Naive thymus-derived CD4-positive, alpha-beta T cell (primary cell): ENCODE measurements around the gene ZFP57. TPM values are rescaled to one million over a fixed set of nuclear protein-coding genes. Genes with fewer than 3 reads are reported as not detected.

Experiments used
- ATAC-seq: fragments of 150-1000 bp; cut with Tn5 transposase; 2 replicates; pipeline ENCODE4 v1.10.0; 2021; ENCODE audit warnings: mild to moderate bottlenecking, moderate library complexity
- CTCF ChIA-PET: fragments of 350-600 bp; sonication (Branson Sonifier 250); formaldehyde crosslinking; loops from one replicate; lab custom pipeline; 2021; ENCODE audit warnings: antibody characterized with exemption; lab: Charles Lee
- POLR2A ChIA-PET: fragments of 350-600 bp; sonication (Branson Sonifier 250); formaldehyde crosslinking; loops from one replicate; lab custom pipeline; 2021; ENCODE audit warnings: antibody characterized with exemption, inconsistent platforms; lab: Charles Lee
- DNase-seq, 9 donors: peaks; one replicate each; pipeline versions ENCODE4 v3.0.0 to v3.0.0-alpha.2; 2020 to 2022; ENCODE audit warnings: mixed read lengths in 1 of 9
- H3K27ac ChIP-seq: one replicate; pipeline ENCODE4 v1.7.0; 2013; ENCODE audit warnings: mild to moderate bottlenecking, low read depth, low read length, moderate library complexity
- H3K27me3 ChIP-seq, 2 donors: one replicate each; pipeline ENCODE4 v1.7.0; 2013; ENCODE audit warnings: low read length in 2 of 2, mild to moderate bottlenecking in 2 of 2, moderate library complexity in 2 of 2; ENCODE audit not compliant: control insufficient read depth in 2 of 2, insufficient read depth in 2 of 2
- H3K36me3 ChIP-seq, 3 experiments: 1 replicate in 2 of 3; 2 replicates in 1 of 3; pipeline ENCODE4 v1.7.0; 2013; ENCODE audit warnings: low read length in 3 of 3, mild to moderate bottlenecking in 3 of 3, moderate library complexity in 1 of 3; ENCODE audit not compliant: insufficient read depth in 3 of 3, control insufficient read depth in 2 of 3
- H3K4me1 ChIP-seq, 2 donors: one replicate each; pipeline ENCODE4 v1.7.0; 2013; ENCODE audit warnings: low read length in 2 of 2, mild to moderate bottlenecking in 2 of 2, moderate library complexity in 1 of 2; ENCODE audit not compliant: control insufficient read depth in 2 of 2, insufficient read depth in 2 of 2
- H3K4me3 ChIP-seq: 2 replicates; pipeline ENCODE4 v1.7.0; 2013; ENCODE audit warnings: mild to moderate bottlenecking, low read length
- H3K9me3 ChIP-seq, 3 experiments: 1 replicate in 2 of 3; 2 replicates in 1 of 3; pipeline ENCODE4 v1.7.0; 2013; ENCODE audit warnings: low read length in 3 of 3; ENCODE audit not compliant: control insufficient read depth in 2 of 3
- H3K27ac Mint-ChIP-seq, 9 donors: one replicate each; pipeline ENCODE4 v1.8.0; 2020 to 2022; ENCODE audit warnings: mixed read lengths in 9 of 9, mild to moderate bottlenecking in 8 of 9, moderate library complexity in 5 of 9, inconsistent platforms in 2 of 9
- H3K27me3 Mint-ChIP-seq, 5 donors: one replicate each; pipeline ENCODE4 v1.8.0; 2021 to 2022; ENCODE audit warnings: mixed read lengths in 5 of 5, mild to moderate bottlenecking in 1 of 5
- H3K36me3 Mint-ChIP-seq, 5 donors: one replicate each; pipeline ENCODE4 v1.8.0; 2020 to 2022; ENCODE audit warnings: mixed read lengths in 5 of 5, mild to moderate bottlenecking in 3 of 5, inconsistent platforms in 1 of 5
- H3K4me1 Mint-ChIP-seq, 7 donors: one replicate each; pipeline ENCODE4 v1.8.0; 2020 to 2022; ENCODE audit warnings: mixed read lengths in 7 of 7, mild to moderate bottlenecking in 3 of 7, inconsistent platforms in 1 of 7
- H3K4me3 Mint-ChIP-seq, 10 donors: one replicate each; pipeline ENCODE4 v1.8.0; 2020 to 2022; ENCODE audit warnings: mild to moderate bottlenecking in 10 of 10, mixed read lengths in 10 of 10, moderate library complexity in 6 of 10, inconsistent platforms in 2 of 10
- H3K9me3 Mint-ChIP-seq, 11 donors: one replicate each; pipeline ENCODE4 v1.8.0; 2020 to 2022; ENCODE audit warnings: mixed read lengths in 11 of 11, mild to moderate bottlenecking in 4 of 11, inconsistent platforms in 1 of 11, moderate library complexity in 1 of 11
- intact Hi-C, 2 donors: fragments of 100-400 bp; cut with micrococcal nuclease; formaldehyde crosslinking; loops; one replicate each; pipeline ENCODE4 v1.15.1; 2023
- polyA plus RNA-seq, 2 donors: library from polyadenylated mRNA; unstranded; fragments of 300-500 nt; fragmentation: Illumina TruSeq; gene quantifications; one replicate each; pipeline ENCODE4 v1.2.3, GENCODE V29; 2021
- total RNA-seq, 6 experiments: library from RNA in 5 of 6; stranded (reverse) in 5 of 6; gene quantifications; 1 replicate in 5 of 6; 2 replicates in 1 of 6; pipeline ENCODE4 v1.2.3 and lab custom pipeline; 2021 to 2026

Gene ZFP57
- total and polyA plus RNA-seq, 7 experiments from 2014 or later, result 1.7 to 3.3 (median 2.3) TPM; not detected in 4

DNA sequence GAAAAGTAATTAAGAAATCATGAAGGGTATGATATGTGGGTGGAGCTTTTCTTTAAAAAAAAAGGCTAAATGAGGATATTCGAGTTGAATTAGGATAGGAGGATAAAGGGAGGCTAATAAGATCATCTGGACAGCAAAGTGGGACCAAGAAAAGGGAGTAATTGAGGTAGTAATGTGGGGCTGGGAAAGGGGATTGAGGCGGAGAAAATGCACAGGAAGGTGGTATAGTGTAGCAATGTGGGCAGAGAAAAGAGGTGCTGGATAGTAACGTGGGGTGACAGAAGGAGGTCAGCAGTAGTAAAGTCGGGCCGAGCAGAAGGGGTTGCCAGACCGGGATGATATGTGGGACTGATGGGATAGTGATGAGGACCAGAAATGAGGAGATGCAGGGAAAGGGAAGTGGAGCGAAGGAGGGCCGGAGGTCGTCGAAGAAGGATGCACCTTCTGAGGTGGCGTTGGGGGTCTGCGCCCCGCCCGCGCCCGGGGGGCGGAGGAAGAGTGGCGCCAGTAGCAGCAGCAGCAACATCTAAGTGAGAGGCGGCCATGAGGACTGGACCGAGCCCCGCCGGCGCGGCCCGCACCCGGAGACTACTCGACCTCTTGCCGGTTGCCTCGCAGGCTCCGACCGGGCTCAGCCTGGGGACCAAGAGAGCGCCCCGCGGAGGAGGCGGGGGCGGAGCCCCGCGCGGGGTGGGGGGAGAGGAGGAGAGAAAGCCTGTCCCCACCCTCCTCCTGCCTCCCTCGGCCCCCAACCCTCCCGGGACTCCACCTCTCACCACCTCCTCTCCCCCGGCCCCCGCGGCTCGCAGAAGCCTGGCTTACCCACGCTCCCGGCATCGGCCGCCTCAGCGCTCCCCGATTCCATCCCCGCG, 48.9 kb downstream of the ZFP57 start:
- Histone ChIP-seq H3K27ac (peak overlapping the region; percentile 77), H3K36me3 (peaks cover 0 to 12% (median 0%) of the 10 kb centered on the region in 3 experiments), H3K4me1 (peaks cover 27 to 29% of the 10 kb centered on the region in 2 donors), H3K27me3 (no peaks in the 10 kb centered on the region), H3K9me3 (no peaks in the 10 kb centered on the region), H3K4me3 (peak overlapping the region; percentile 51)
- Mint-ChIP-seq H3K4me3 (peak overlapping the region; percentile 77 to 98 (median 91)), H3K27me3 (peaks cover 0 to 62% (median 0%) of the 10 kb centered on the region in 5 donors), H3K27ac (peak overlapping the region; percentile 7 to 88 (median 77)), H3K4me1 (peaks cover 39 to 59% (median 55%) of the 10 kb centered on the region in 7 donors), H3K9me3 (peaks cover 0 to 6% (median 0%) of the 10 kb centered on the region in 11 donors), H3K36me3 (peaks cover 0 to 14% (median 0%) of the 10 kb centered on the region in 5 donors)
- peak; percentile 40 to 74 (median 59) for DNase-seq
- ChIA-PET POLR2A (interaction anchor here (0.6 to 2.6 kb wide), 5 partner anchors 10 to 1491 kb away, joined by 3 to 28 read pairs (median 6); no protein-coding TSS in a partner anchor), CTCF (interaction anchor here (1.5 to 3.6 kb wide), 5 partner anchors 10 to 21 kb away, joined by 9 to 16 read pairs (median 11); no protein-coding TSS in a partner anchor)
- intact Hi-C loops, result loop anchor here in 1 of 2 donors (5.0 kb wide), 1 partner anchor 120 kb away; no protein-coding TSS in a partner anchor
- peak; percentile 69 for ATAC-seq

- Histone ChIP-seq H3K27ac (no peak overlapping the region), H3K36me3 (peaks cover 0 to 12% (median 0%) of the 10 kb centered on the region in 3 experiments), H3K4me3 (peak overlapping the region; percentile 51), H3K27me3 (no peaks in the 10 kb centered on the region), H3K4me1 (peaks cover 27 to 29% of the 10 kb centered on the region in 2 donors), H3K9me3 (no peaks in the 10 kb centered on the region)
- ATAC-seq (no peak), DNase-seq (no peak)
- Mint-ChIP-seq H3K27ac (peak overlapping the region in 8 of 9 donors; percentile 51 to 88 (median 78)), H3K27me3 (peaks cover 0 to 63% (median 0%) of the 10 kb centered on the region in 5 donors), H3K4me1 (peaks cover 45 to 64% (median 60%) of the 10 kb centered on the region in 7 donors), H3K36me3 (peaks cover 0 to 14% (median 0%) of the 10 kb centered on the region in 5 donors), H3K9me3 (peaks cover 0 to 6% (median 0%) of the 10 kb centered on the region in 11 donors), H3K4me3 (peak overlapping the region; percentile 77 to 98 (median 91))
- intact Hi-C loops, result loop anchor here in 1 of 2 donors (5.0 kb wide), 1 partner anchor 121 kb away; no protein-coding TSS in a partner anchor
- ChIA-PET POLR2A (interaction anchor here (0.6 to 2.6 kb wide), 6 partner anchors 11 to 1491 kb away, joined by 3 to 28 read pairs (median 4); no protein-coding TSS in a partner anchor), CTCF (interaction anchor here (2.4 to 2.8 kb wide), 3 partner anchors 11 to 22 kb away, joined by 11 to 13 read pairs (median 11); no protein-coding TSS in a partner anchor)
Measured at GRCh38 chr6:29631209-29631810, 49.6 kb downstream of the ZFP57 start.

DNA sequence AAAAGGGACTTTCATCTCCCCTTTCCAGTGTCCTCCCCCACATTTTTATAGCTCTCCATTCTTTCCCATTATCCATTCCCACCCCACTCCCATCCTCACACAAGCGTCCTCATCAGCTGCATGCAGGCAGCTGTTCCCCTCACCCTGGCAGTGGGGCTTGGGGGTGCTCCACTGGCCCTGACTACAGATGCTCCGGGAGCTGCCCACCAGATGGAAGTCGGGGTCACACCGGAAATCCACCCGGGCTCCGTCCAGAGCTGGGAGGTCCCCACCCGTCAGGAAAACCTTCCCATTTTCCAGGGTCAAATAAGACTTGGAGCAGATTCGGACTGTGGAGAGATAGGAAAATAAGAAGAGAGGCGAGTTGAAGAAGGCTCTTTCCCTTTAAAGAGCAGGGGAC, 50.6 kb downstream of the ZFP57 start:
- intact Hi-C loops, result loop anchor here in 1 of 2 donors (5.0 kb wide), 1 partner anchor 122 kb away; no protein-coding TSS in a partner anchor
- Histone ChIP-seq H3K36me3 (peaks cover 0 to 12% (median 0%) of the 10 kb centered on the region in 3 experiments), H3K4me3 (no peak overlapping the region), H3K9me3 (no peaks in the 10 kb centered on the region), H3K27ac (no peak overlapping the region), H3K4me1 (peaks cover 27 to 29% of the 10 kb centered on the region in 2 donors), H3K27me3 (no peaks in the 10 kb centered on the region)
- Mint-ChIP-seq H3K27me3 (peaks cover 0 to 66% (median 0%) of the 10 kb centered on the region in 5 donors), H3K4me1 (peaks cover 47 to 64% (median 59%) of the 10 kb centered on the region in 7 donors), H3K36me3 (peaks cover 0 to 14% (median 0%) of the 10 kb centered on the region in 5 donors), H3K9me3 (peaks cover 0 to 6% (median 0%) of the 10 kb centered on the region in 11 donors), H3K27ac (peak overlapping the region in 1 of 9 donors; percentile 51), H3K4me3 (peak overlapping the region in 6 of 10 donors; percentile 5 to 98 (median 83))
- DNase-seq, result no peak
- ChIA-PET CTCF (interaction anchor here (0.9 to 2.8 kb wide), 4 partner anchors 12 to 24 kb away, joined by 3 to 13 read pairs (median 11); no protein-coding TSS in a partner anchor), POLR2A (interaction anchor here (0.7 to 4.9 kb wide), 3 partner anchors 20 to 24 kb away, joined by 3 to 20 read pairs (median 4); no protein-coding TSS in a partner anchor)
- ATAC-seq, result no peak

DNA sequence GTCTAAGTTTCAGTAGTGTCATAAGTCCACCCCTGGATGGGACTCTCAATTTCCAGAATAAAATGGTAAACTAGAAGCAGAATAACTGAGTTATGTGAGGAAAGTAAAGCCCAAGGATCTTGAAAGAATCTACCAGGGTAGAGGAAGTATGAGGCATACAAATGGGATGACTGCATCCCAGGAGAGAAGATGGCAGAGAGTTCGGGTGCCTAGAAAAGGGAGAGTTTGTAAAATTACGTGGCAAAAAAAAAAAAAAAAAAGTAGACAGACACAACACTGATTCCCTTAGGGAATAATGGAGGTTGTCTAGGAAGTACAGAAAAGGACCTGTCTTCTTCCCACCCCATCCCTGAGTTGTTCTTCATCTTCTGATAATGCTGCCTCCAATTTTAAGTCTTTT, 51.4 kb downstream of the ZFP57 start:
- no peaks in the 10 kb centered on the region for H3K27me3 ChIP-seq
- H3K36me3 ChIP-seq, result peaks cover 0 to 12% (median 0%) of the 10 kb centered on the region in 3 experiments
- H3K4me1 ChIP-seq, result peaks cover 27 to 29% of the 10 kb centered on the region in 2 donors
- Mint-ChIP-seq H3K36me3 (peaks cover 0 to 14% (median 0%) of the 10 kb centered on the region in 5 donors), H3K27ac (peak overlapping the region in 1 of 9 donors; percentile 78), H3K9me3 (peaks cover 0 to 6% (median 0%) of the 10 kb centered on the region in 11 donors), H3K4me1 (peaks cover 46 to 62% (median 59%) of the 10 kb centered on the region in 7 donors), H3K4me3 (peak overlapping the region; percentile 88 to 96 (median 92)), H3K27me3 (peaks cover 0 to 65% (median 0%) of the 10 kb centered on the region in 5 donors)
- H3K9me3 ChIP-seq, result no peaks in the 10 kb centered on the region
- H3K4me3 ChIP-seq, result no peak overlapping the region
- H3K27ac ChIP-seq, result no peak overlapping the region
- ChIA-PET POLR2A (interaction anchor here (1.0 to 4.9 kb wide), 3 partner anchors 18 to 24 kb away, joined by 3 to 20 read pairs (median 4); no protein-coding TSS in a partner anchor), CTCF (interaction anchor here (0.9 to 6.4 kb wide), 6 partner anchors 12 to 25 kb away, joined by 3 to 25 read pairs (median 11); no protein-coding TSS in a partner anchor)
- ATAC-seq (no peak), DNase-seq (no peak)
- intact Hi-C loops, result loop anchor here in 1 of 2 donors (1.0 kb wide), 1 partner anchor 21 kb away; no protein-coding TSS in a partner anchor

DNA sequence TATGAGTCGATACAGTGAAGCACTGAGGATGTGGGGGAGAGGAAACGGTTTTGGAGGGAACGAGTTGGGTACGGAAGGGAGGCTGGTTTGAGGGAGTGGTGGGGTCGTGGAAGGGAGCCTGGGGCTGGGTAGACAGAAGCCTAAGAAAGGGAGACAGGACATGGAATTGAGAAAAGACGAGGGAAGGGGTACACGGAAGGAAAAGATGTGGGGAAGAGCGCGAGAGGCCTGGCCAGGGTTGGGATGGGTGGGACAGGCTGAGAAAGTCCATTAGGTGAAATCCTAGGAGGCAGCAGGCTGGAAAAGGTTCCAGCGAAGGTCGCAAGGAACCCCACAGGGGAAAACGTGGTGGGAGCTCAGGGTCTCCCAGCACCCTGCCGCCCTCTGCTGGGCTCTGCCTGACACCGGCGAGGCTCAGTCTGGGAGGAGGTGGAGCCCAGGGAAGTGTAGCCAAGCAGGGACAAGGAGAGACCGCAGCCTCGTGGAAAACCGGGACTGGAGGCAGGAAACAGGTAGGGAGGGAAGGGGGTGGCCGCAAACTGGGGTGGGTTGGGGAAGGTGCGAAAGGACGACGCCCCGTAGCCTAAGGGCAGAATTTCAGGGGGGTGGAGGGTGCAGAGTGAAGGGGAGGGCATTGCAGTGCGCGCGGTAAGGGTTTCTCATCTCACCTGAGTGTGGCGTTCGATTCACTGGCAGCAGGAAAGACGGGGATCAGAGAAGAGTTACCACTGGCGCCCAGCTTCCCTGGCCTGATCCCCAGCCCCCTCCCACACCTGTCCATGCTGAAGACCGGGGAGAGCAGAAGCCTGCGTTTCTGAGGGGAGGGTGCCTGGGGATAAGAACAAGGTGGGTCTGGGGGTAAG, 52.3 kb downstream of the ZFP57 start:
- peak overlapping the region; percentile 53 for H3K27ac ChIP-seq
- peaks cover 0 to 14% (median 0%) of the 10 kb centered on the region in 5 donors for H3K36me3 Mint-ChIP-seq
- ChIA-PET POLR2A (interaction anchor here (1.0 to 4.9 kb wide), 2 partner anchors 19 to 21 kb away, joined by 3 to 20 read pairs; no protein-coding TSS in a partner anchor), CTCF (interaction anchor here (0.6 to 6.4 kb wide), 5 partner anchors 13 to 37 kb away, joined by 3 to 25 read pairs (median 6); no protein-coding TSS in a partner anchor)
- peak overlapping the region; percentile 83 for H3K4me3 ChIP-seq
- H3K4me1 Mint-ChIP-seq, result peaks cover 39 to 58% (median 50%) of the 10 kb centered on the region in 7 donors
- peak overlapping the region; percentile 88 to 96 (median 92) for H3K4me3 Mint-ChIP-seq
- peaks cover 0 to 60% (median 0%) of the 10 kb centered on the region in 5 donors for H3K27me3 Mint-ChIP-seq
- intact Hi-C loops, result loop anchor here in 1 of 2 donors (1.0 kb wide), 3 partner anchors 13 to 25 kb away; no protein-coding TSS in a partner anchor
- H3K4me1 ChIP-seq, result peaks cover 24 to 26% of the 10 kb centered on the region in 2 donors
- ATAC-seq (peak; percentile 58), DNase-seq (peak in 7 of 9 donors; percentile 33 to 63 (median 41))
- H3K27me3 ChIP-seq, result no peaks in the 10 kb centered on the region
- H3K9me3 ChIP-seq, result no peaks in the 10 kb centered on the region
- H3K9me3 Mint-ChIP-seq, result peaks cover 0 to 3% (median 0%) of the 10 kb centered on the region in 11 donors
- H3K36me3 ChIP-seq, result peaks cover 0 to 12% (median 0%) of the 10 kb centered on the region in 3 experiments
- peak overlapping the region in 8 of 9 donors; percentile 13 to 88 (median 69) for H3K27ac Mint-ChIP-seq
